IMR-90 (cell line): ENCODE results near the gene MTLN.

Experiments used
- BHLHE40 ChIP-seq: fragments of 150-350 bp; IDR thresholded peaks from 2 replicates; pipeline ENCODE4 v1.6.1; 2016; ENCODE audit warnings: mild to moderate bottlenecking, low read depth, low read length
- CEBPB ChIP-seq: IDR thresholded peaks from 2 replicates; pipeline ENCODE4 v1.6.1; 2012; ENCODE audit warnings: low read depth, low read length, improper control_type of control experiment
- CTCF ChIP-seq: conservative IDR thresholded peaks from 2 replicates; pipeline ENCODE4 v1.5.1; 2012; ENCODE audit warnings: mild to moderate bottlenecking, low read depth, low read length, improper control_type of control experiment
- ELK1 ChIP-seq: fragments of 150-350 bp; IDR thresholded peaks from 2 replicates; pipeline ENCODE4 v1.6.1; 2016; ENCODE audit warnings: low read depth, mild to moderate bottlenecking, low read length, moderate library complexity, borderline replicate concordance
- POLR2A ChIP-seq: IDR thresholded peaks from 2 replicates; pipeline ENCODE4 v1.6.1; 2012; ENCODE audit warnings: mild to moderate bottlenecking, low read depth, low read length
- RAD21 ChIP-seq: IDR thresholded peaks from 2 replicates; pipeline ENCODE4 v1.6.1; 2012; ENCODE audit warnings: low read length, improper control_type of control experiment
- SMC3 ChIP-seq: fragments of 150-350 bp; IDR thresholded peaks from 2 replicates; pipeline ENCODE4 v1.6.1; 2016; ENCODE audit warnings: low read depth, mild to moderate bottlenecking, antibody characterized with exemption, low read length, moderate library complexity
- USF2 ChIP-seq: fragments of 150-350 bp; IDR thresholded peaks from 2 replicates; pipeline ENCODE4 v1.6.1; 2017; ENCODE audit warnings: mild to moderate bottlenecking, antibody characterized with exemption, low read length, low read depth

- no peak for TF ChIP-seq CTCF
- no peak for TF ChIP-seq POLR2A
- TF ChIP-seq RAD21: no peak
- TF ChIP-seq ELK1: no peak
- no peak for TF ChIP-seq SMC3
- TF ChIP-seq USF2: no peak
- TF ChIP-seq BHLHE40: no peak
- no peak for TF ChIP-seq CEBPB
These were observed 9.6 kb upstream of the MTLN start for GRCh38 chr2:110221938-110222337.
